ENCODE measurements around the gene TVP23B. TPM values are rescaled to one million over a fixed set of nuclear protein-coding genes. Genes with fewer than 3 reads are reported as not detected.

The TVP23B gene
- total RNA-seq, 1 donor from 2014 or later: 42.1 TPM

DNA sequence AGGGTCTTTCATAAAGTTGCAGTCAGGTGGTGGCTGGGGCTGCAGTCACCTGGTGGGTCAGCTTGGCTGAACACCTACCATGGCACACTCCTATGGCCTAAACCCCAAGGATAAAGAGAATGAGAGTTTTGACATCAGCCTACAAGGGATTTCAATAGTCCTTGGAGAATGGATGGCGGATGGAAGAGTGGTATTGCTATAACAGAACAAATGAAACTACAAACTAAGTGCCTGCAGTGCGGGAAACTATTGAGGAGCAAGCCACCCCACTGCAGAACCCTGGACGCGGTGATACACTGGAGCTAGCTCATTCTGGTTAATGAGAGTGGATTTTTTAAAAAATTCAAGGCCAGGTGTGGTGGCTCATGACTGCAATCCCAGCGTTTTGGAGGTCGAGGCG is 74.0 kb downstream of the TVP23B start:
- TF ChIP-seq, protein P1, sequence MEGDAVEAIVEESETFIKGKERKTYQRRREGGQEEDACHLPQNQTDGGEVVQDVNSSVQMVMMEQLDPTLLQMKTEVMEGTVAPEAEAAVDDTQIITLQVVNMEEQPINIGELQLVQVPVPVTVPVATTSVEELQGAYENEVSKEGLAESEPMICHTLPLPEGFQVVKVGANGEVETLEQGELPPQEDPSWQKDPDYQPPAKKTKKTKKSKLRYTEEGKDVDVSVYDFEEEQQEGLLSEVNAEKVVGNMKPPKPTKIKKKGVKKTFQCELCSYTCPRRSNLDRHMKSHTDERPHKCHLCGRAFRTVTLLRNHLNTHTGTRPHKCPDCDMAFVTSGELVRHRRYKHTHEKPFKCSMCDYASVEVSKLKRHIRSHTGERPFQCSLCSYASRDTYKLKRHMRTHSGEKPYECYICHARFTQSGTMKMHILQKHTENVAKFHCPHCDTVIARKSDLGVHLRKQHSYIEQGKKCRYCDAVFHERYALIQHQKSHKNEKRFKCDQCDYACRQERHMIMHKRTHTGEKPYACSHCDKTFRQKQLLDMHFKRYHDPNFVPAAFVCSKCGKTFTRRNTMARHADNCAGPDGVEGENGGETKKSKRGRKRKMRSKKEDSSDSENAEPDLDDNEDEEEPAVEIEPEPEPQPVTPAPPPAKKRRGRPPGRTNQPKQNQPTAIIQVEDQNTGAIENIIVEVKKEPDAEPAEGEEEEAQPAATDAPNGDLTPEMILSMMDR (IDR thresholded peaks at IDR 0.05): no peak
- no peaks in the 10 kb centered on the region for H3K27me3 ChIP-seq
- no peak overlapping the region for H3K4me3 ChIP-seq
- no peaks in the 10 kb centered on the region for H3K9me3 ChIP-seq
- no peak for DNase-seq
- no peak for ATAC-seq
- intact Hi-C loops (cut with DNase I): no loop called here
- no peaks in the 10 kb centered on the region for H3K36me3 ChIP-seq
- no peak overlapping the region for H3K27ac ChIP-seq
- H3K4me1 ChIP-seq: peaks cover 20% of the 10 kb centered on the region

DNA sequence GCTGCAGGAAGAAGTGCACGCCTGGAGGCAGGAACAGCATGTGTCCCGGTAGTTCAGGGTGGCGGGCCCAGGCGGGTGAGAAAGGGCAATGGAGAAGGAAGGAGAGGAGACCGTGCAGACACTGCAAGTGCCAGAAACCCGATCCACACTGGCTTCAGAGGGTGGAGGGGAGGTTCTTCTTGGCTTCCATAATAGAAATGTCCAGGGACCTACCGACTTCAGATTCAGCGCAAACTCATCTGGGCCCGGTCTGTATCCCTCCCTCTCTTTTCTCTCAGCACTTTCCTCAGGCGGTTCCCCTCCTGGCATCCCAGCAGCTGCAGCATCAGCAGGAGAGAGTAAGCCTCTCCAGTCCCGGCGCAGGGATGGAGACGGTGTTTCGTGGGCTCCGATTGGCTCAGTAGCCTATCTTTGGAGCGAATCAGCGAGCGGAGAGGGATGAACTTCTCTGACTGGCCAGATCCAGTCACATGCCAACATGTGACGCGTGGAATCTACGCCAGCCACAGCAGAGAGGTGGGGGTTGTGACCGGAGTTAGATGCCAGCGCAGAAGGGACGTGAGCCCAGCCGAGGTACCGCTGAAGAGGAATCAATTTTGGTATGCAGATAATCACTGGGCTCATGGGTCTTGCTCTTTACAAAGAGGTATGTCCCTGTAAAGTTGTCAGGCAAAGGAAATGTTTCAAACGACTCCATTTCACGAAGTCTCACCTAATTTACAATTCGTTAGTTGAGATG is 75.0 kb downstream of the TVP23B start:
- DNase-seq (peak; percentile 92), ATAC-seq (peak; percentile 94)
- Histone ChIP-seq H3K4me1 (peaks cover 20% of the 10 kb centered on the region), H3K27ac (peak overlapping the region; percentile 40), H3K36me3 (no peaks in the 10 kb centered on the region), H3K4me3 (peak overlapping the region; percentile 62), H3K27me3 (no peaks in the 10 kb centered on the region), H3K9me3 (no peaks in the 10 kb centered on the region)
- intact Hi-C loops (cut with DNase I): no loop called here
- TF ChIP-seq, protein P1 (IDR thresholded peaks at IDR 0.05): no peak

Other genes with a start within 250 kb of the TVP23B start
- not detected for gene TBC1D28, start 136.8 kb upstream of the TVP23B start, total RNA-seq
- 3.1 TPM for gene FOXO3B, start 98.9 kb upstream of the TVP23B start, total RNA-seq
- gene FBXW10, start 37.1 kb upstream of the TVP23B start, total RNA-seq: not detected
- 26.3 TPM for gene PRPSAP2, start 76.9 kb downstream of the TVP23B start, total RNA-seq
- not detected for gene SLC5A10, start 171.0 kb downstream of the TVP23B start, total RNA-seq
- gene FAM83G, start 223.6 kb downstream of the TVP23B start, total RNA-seq: 8.3 TPM